Loucy (cell line): ENCODE results near the gene CAST.

Source experiments
- EZH2phosphoT487 ChIP-seq: fragments of 200-600 bp; IDR thresholded peaks from 2 replicates; pipeline ENCODE4 v1.6.1; 2018; ENCODE audit warnings: antibody characterized with exemption, mild to moderate bottlenecking, moderate library complexity, borderline replicate concordance
- TF ChIP-seq, protein P1 (sequence below): fragments of 200-600 bp; sonication (generic); conservative IDR thresholded peaks from 2 replicates; pipeline ENCODE4 v1.5.1; 2014; ENCODE audit warnings: mild to moderate bottlenecking, antibody characterized with exemption, low read length

DNA sequence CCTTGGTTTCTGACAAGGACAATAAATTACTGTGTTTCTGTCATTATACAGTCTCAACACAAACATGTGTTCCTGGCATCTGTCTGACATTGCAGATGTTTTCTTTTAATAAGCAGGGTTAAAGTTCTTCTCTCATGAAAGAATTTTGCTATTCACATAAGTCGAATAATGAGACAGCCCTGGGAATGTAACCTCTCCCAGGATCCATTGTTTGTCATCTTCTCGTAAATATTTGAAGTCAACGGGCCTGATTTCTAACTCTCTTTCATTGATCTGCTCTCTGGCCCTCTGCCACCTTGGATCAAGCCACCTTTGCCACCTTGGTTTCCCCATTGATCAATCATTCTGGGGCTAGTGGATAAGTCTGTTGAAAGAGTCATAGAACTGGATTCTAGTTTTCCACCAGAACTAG lies 12.9 kb upstream of the CAST start:
- TF ChIP-seq, protein P1, sequence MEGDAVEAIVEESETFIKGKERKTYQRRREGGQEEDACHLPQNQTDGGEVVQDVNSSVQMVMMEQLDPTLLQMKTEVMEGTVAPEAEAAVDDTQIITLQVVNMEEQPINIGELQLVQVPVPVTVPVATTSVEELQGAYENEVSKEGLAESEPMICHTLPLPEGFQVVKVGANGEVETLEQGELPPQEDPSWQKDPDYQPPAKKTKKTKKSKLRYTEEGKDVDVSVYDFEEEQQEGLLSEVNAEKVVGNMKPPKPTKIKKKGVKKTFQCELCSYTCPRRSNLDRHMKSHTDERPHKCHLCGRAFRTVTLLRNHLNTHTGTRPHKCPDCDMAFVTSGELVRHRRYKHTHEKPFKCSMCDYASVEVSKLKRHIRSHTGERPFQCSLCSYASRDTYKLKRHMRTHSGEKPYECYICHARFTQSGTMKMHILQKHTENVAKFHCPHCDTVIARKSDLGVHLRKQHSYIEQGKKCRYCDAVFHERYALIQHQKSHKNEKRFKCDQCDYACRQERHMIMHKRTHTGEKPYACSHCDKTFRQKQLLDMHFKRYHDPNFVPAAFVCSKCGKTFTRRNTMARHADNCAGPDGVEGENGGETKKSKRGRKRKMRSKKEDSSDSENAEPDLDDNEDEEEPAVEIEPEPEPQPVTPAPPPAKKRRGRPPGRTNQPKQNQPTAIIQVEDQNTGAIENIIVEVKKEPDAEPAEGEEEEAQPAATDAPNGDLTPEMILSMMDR = no peak
- no peak for TF ChIP-seq EZH2phosphoT487
